ENCODE data around the gene FAM174C.

The FAM174C gene

DNA sequence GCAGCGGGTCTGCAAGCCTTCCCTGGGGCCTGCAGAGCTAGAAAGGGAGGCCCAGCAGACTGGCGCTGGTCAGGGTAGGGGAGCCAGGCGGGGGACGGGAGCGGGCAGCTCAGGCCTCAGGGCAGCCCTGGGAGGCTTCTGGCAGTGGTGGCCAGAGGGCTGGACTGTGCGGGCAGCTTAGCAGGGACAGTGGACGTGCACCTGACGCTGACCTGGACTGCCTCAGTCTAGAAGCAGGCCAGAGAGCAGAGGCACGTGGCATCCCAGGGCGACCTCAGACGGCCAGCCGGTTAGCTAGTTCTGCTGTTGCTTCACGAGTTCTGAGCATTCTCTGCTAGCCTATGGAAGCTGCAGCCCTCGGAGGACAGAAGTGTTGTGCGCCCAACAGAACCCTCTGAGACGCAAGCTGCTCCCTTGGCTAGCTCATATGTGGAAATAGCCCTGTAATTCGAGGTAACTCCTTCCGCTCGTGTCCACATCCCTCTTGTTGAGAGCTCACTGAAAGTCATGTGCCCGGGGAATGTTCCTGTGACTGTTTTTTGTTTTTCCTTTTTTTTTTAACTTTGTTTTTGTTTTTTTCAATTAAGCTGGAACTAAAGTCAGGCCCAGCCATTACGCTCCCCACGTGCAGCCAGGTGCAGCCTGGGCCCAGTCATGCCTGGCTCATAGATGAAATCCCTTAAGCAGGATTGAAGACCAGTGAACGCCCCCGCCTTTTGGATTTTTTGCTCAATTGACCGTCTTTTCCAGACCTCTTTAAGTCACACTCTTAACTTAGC is 1.9 kb upstream of the FAM174C start:
- DNase-seq (ENCODE audit: low read depth): no peak

DNA sequence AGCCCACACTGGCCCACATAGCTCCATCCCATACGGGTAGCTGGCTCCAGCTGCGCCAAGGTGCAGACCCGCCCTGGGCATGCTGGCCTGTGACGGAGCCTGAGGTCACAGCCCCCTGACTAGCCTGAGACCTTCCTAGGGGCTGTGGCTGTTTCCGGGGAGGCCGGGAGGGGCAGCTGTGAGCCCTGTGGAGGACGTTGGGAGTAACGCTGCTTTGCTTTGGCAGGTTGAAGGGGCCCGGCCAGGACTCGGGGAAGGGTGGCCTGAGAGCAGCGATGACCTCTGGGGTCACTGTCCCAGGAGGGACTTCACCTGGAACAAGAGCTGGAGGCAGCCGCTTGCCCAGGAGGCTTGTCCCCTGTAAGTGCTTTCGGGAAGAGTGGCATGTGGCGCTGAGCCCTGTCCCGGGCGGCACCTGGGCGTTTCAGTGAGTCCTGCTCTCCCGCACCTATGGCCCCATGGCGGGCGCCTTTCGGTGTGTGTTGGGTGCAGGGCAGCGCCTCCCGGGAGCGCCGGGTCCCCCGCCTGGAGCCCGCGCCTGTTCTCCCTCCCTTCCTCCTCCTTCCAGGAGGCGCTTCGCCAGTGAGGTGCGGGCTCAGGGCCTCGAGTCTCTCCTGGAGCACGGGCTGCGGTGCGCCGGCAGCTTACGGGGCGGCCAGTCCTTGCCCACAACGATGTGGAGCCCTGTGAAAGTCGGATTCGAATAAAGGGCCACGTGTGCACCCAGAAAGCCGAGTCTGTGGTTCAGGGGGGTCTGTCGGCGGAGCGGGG is 1.1 kb upstream of the FAM174C start:
- DNase-seq (ENCODE audit: low read depth): no peak

DNA sequence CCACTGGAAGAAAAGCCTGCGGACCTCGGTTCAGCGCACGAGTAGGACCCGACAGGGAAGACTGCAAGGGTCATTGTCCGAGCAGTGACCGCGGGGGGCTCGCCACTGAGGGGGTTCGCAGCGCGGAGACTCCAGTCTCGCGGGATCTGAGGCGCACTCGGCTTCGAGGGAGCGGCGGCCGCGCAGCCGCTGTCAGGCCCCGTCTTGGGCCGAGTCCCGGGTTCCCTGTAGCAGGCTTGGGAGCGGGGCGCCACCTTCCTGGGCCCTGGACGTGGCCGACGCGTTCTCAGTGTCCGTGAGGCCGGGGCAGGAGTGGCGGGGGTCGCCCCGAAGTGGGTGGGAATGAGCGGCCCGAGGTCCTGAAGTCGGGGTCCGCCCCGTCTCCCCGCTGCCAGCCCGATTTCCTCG is 474 bp upstream of the FAM174C start:
- DNase-seq (ENCODE audit: low read depth): no peak

DNA sequence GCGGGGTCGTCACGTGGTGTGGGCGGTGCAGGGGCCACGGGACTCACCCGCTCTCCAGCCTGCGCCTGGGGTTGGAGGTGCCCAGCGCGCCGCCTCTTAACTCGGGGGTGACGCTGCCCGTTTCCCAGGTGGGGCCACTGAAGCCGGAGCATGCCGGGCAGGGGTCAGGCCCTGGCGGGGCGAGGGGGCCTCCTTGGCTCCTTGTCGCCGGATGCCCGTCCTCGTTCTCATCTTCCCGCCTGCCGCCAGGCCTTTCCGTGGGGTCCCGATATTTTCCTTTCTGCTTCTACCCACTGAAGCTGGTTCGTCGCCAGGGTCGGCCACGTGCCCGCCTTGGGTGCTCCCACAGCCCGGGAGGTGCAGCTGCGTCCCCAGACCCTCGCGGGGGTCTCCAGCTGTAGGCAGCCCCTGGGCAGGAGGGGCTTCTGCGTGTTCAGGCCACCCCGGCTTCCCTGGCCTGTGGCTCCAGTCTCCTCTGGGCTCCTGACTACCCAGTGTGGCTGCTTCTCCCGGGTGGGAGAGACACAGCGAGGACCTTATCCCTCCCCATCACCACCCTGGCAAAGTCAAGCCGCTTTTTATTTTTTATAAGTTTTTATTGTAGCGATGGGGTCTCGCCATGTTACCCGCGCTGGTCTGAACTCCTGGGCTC is 772 bp downstream of the FAM174C start:
- DNase-seq (ENCODE audit: low read depth): no peak

DNA sequence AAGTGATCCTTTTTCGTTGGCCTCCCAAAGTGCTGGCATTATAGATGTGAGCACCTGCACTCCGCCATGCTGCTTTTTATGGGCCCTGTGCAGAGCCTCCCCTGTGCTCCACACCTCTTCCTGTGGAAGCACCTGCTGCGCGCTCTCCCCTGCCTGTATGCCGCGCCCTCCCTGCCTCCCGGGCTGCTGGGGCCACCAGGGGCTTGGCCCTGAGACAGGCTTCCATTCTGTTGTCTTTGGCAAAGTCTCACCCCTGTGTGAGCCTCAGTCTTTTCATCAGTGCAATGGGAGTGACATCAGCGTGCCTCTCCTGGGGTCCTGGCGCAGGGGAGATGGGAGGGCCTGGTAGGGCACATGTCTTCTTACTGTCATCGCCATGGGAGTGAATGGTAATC is 1.3 kb downstream of the FAM174C start:
- DNase-seq (ENCODE audit: low read depth): no peak

DNA sequence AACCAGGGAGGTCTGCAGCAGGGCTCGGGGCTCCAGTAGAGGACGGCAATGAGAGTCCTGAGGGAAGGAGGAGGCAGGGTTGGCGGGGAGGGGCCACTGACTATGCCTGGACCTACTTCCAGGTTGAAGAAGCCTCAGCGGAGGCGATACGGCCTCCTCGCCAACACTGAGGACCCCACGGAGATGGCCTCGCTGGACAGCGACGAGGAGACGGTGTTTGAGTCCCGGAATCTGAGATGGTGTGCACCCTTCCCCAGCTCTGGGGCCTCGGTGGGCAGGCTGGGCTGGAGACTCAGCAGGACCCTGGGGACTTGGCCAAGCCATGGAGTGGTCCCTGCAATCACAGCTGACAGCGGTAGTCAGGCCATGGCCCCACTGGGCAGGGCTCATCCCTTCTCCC is 1.7 kb downstream of the FAM174C start:
- no peak for DNase-seq (ENCODE audit: low read depth)

DNA sequence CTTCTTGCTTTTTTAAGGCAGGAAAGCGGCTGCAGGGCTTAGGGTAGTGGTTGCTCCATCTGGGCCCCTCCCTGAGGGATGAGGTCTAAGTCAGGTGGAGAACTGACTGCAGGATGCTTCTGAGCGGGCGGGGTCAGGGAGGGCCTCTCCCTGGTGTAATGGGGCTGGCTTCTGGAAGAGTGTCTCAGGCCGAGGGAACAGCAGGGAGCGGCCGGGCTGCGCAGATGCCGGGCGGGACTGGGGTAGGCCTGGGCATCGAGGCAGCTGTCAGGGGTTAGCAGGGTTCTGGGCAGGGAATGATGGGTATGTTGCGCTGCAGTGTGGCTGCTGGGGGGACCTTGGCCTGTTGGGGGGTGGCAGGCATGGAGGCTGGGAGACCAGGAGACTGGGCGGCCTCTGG is 2.7 kb downstream of the FAM174C start:
- DNase-seq (ENCODE audit: low read depth): no peak

DNA sequence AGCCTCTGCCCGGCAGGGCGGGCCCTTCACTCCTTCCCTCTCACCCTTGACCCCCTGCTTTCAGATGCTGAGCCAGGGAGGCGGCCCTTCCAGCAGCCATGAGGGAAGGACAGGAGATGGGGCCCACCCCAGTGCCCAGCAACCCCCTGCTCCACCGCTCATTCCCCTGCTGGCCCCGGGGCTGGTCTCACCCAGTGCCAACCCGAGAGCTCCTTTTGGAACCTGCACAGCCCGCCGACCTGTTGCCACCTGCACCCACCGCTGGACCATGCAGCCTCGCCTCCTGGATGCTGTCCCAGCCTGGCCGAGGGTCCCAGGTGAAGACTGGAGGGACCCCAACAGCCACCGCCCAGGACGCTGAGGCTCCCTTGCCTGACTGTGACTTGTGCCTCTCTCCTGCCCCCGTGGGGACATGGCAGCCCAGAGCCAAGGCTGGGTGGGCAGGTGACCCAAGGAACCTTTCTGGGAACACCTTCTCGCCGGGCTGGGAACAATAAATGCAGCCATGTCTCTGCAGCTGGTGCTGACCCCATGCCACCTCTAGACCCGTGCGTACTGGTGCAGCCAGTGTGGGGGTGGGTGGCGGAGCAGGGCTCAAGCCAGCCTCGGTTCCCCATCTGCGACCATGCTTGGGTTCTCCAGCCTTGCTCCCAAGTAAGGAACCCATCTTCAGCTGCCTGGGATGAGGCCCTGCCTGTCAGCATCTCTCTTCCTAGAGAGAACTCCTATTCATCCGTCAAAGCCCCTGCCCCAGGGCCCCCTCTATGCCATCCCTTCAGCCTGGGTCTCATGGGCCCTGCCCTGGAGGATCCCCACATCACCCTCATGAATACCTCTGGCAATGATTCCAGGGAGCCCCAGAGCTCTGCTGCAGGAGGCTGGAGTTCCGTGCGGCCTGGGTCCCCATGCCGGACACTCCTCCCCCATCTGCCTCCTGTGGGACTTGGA is 3.7 kb downstream of the FAM174C start:
- no peak for DNase-seq (ENCODE audit: low read depth)

DNA sequence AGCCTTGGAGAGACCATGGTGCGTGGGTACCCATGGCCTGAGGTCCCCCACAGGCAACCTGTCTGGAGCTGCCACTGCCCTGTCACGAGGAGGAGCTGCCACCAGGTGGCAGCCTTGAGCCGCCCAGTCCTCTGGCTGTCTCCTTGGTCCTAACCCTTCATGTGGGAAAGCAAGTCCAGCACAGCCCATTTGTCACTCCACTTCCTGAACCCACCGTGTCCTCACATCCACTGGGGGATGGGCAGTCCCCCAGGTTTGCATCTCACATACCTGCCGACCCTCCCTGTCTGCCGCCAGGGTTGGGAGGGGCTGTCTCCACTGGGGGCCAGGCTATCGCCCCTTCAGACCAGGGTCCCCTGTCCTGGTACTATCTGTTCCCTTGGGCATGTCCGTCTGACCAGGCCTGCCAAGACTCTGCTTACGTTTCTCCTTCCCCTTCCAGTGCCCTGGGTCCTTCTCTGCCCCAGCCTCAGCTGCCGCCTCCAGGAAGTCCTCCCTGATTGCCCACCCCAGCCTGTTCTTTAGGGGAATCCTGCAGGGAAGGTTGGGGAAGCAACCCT is 4.5 kb downstream of the FAM174C start:
- DNase-seq (ENCODE audit: low read depth): peak; percentile 65

DNA sequence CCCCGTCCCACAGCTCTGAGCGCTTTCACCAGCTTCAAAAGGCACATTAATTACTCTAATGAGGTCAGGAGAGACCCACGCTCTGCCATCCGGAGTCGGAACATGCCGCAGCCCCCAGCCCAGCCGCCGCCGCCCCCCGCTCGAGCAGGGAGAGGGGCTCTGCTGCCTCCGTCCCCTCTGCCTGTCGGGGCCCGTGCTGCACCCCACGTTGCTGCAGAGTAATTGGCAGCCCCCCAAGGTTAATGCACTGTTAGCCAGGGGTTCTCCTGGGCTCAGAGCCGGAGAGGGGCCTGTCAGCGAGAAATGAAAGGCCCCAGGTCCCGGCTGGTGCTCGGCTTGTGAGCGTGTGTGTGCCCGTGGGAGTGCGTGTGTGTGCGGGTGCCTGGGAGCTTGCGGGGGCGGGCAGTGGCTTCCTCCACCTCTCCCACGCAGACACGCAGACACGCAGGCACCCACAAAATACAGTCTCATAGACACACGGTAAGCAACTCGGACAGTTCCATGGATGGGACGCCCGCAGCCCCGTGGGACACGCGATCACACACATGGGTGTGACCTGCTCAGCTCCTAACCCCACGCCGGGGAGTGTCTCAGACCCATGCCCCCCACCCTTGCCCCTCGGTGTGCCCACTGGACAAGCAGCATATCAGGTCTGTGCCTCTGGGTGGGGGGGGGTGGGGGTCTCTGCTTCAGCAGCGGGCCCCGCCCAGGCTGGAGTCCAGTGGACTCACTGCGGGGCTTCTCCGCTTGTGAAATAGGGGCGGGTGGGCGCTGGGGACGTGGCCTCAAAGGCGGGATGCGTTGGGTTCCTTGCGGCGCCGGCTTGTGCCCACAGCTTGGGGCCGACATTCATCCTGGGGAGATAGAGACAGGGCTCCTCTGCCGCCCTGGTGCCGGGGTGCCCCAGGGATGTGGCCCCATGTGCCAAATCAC is 5.6 kb downstream of the FAM174C start:
- DNase-seq (ENCODE audit: low read depth): no peak

DNA sequence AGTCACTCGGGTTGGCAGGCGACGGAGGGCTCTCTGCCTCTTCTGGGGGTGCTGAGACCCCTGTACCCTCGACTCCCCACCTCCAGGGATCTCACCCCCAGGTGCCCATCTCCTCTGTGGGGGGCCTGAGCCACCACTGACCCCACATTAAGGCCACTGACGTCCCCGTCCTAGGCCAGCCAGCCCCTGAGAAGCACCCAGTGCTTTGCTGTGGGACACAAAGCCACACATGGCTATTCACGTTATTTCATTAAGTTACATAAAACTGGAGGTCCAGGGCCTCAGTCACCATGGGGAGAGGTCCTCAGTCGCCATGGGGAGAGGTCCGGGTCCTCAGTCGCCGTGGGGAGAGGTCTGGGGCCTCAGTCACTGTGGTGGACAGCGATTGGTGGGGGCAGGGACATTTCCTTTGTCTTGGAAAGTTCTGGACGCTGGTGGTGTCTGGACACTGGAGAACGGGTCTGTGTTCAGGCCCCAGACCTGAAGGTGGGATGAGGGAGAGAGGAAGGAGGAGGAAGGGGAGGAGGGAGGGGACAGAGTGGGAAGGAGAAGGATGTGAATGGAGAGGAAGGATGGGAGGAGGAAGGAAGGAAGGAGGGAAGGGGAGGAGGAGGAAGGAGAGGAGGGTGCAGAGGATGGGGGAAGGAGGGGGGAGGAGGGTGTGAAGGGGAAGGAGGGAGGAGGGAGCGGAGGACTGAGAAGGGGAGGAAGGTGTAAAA is 6.4 kb downstream of the FAM174C start:
- DNase-seq (ENCODE audit: low read depth): no peak

DNA sequence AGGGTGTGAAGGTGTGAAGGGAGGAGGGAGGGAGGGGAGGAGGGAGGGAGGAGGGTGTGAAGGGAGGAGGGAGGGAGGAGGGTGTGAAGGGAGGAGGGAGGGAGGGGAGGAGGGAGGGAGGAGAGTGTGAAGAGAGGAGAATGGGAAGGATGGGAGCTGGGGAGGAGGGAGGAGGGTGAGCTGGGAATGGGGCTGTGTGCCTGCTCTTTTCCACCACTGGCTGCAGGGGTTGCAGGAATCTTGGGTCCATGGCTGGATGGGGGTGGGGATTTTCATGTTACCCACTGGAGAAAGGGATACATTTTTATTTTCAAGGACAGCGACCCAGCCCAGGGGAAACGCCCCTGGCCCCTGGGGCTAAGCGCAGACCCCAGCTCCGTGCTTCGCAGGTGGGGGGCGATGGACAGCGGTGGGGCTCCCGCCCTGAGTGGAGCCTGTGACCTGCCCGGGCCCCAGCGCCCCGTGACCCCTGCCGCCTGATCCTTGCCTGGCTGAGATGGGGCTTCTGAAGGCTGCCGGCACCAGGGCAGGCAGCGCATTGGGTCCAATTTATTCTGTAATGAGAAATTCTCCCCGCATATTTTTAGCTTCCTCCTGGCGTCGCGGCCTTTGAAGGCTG is 7.4 kb downstream of the FAM174C start:
- no peak for DNase-seq (ENCODE audit: low read depth)

DNA sequence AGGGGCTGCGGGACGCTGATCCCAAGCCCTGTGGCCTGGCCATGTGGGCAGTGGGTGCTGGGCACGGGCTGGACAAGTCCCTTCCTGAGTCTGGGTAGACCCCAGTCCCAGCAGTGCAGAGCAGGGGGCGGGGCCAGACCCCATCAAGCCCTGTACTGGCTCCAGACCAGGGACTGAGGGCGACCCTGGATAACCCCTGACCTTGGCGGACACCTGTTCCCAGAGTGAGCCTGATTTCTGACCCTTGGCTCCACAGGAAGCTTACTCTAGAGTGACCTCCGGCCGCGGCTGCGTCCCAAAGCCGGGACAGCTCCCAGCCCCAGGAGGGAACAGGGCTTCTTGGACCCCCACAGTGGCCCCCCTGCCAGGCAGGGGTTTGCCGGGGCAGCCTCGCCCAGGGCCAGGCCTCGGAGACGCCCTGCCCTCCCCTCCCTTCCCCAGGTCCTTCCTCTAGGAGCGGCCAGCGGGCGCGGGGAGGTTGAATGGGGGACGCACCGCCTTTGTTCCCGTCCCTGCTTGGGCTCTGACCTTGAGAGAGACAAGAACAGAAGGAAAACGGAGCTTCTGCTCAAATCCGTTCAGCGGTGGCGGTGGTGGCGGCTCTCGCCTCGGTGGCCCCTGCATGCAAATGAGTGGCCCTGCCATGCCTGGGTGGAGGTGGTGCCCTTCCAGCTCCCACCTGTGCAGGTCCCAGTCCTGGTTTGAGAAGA is 8.0 kb downstream of the FAM174C start:
- no peak for DNase-seq (ENCODE audit: low read depth)

DNA sequence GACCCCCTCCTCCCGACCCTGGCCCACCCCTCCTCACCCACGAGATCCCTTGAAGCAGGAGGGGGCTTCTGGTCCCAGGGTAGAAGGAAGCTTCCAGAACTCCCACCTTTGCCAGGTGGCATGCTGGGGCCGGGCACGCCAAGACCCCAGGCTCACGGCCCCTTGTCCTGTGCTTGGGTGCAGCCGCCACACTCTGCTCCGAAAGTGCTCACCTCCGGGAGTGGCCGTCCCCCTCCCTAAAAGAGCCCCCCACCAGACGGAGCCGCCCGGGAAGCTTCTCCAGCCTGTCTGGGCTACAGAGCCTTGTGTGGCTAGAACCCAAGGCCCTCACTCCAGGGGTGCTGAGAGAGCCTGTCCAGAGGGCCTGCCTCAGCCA is 8.6 kb downstream of the FAM174C start:
- no peak for DNase-seq (ENCODE audit: low read depth)

DNA sequence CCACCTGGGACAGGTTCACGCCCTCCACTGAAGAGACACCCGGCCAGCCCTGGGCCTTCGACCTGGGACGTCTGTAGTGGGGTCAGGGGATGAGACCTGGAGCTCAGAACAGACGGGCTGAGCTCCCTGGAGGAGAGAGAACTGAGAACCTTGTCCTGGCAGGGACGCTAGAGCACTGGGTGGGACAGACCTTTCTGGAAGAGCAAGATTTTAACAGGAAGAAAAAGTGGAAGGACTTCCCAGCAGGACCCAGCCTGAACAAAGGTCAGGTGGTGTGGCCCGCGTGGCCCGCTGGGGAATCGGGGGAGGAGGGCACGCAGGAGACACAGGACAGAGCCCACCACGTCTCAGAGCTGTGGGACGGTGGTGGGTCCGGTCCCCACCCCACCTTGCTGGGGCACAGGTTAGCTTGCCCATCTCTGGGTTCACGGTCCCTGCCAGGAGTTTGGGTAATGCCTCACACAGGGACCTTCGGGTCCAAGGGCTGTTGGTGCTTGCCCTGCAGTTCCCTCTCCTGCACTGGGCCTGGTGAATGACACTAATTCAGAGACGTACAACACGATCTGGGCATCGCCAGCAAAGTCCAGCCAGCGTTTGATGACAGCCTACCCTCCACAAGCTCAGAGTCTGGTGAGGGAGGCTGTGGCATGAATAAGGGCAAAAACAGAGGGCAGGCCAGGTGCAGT is 9.1 kb downstream of the FAM174C start:
- DNase-seq (ENCODE audit: low read depth): no peak

DNA sequence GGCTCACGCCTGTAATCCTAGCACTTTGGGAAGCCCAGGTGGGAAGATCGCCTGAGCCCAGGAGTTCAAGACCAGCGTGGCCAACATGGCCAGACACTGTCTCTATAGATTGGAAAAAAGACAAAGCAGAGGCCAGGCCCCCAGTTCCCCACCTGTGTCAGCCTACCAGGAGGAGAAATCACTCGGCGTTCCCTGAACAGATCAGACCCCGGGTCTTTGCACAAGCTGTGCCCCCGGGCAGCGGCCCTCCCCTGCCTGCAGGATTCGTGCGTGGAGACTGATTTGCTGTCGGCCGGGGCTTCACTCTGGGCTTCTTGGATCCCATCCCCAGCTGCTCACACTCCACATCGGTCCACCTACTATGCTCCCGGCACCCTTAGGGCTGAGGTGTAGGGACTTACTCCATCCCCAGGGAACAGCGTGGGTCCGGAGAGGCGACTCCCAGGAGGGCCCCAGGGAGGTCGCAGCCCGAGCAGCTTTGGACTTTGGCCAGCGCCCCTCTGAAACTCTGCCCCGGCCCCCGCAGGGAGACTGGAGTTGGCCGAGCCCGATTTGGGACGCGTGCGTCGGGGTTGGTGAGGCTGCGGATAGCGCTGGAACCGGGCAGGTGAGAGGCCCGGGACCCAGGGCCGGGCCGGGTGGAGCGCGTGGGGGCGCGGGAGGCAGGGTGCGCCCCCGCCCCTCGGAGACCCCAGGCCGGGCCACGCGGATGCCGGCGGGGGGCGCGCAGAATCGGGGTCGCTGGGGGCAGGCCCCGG is 9.8 kb downstream of the FAM174C start:
- no peak for DNase-seq (ENCODE audit: low read depth)

DNA sequence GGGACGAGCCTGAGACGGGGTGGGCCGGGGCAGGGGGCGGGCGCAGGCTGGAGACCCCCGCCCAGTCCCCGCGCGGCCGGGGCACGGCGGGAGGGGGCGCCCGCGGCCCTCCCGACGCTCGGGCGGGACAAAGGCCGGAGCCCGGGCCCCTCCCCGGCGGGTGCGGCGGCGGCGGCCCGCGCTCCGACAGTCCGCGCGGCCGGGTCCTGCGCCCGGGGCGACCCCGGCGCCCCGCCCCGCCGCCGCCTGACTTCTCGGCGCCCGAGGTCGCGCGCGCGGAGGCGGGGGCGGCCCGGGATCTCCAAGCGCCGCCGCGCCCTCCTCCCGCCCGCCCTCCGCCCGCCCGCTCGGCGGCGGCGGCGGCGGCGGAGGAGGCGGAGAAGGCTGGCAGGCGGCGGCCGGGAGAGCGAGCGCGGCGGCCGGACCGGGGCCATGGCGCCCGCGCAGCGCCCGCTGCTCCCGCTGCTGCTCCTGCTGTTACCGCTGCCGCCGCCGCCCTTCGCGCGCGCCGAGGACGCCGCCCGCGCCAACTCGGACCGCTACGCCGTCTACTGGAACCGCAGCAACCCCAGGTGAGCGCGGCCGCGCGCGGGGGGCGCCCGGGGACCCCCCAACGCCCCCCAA is 10.5 kb downstream of the FAM174C start, which contains the start of gene EFNA2:
TSS of gene EFNA2 (plus strand) at position 137 of the 624 bp plus-strand sequence. CDS start at position 433, 296 bp downstream.
- DNase-seq (ENCODE audit: low read depth): no peak
